Activated CD8-positive, alpha-beta memory T cell treated with anti-CD3 and anti-CD28 coated beads, Interleukin-2, amount 50 U/mL, for 4 hours (primary cell): ENCODE results near the gene KIF3C.
"Not testable (repeated sequence)": the region's sequence is repeated elsewhere in the genome, so short reads cannot be mapped to it uniquely, and the experiment has no call there.

Experiments used
- DNase-seq: peaks from one replicate; pipeline ENCODE4 v3.0.0-alpha.2; 2020

Gene KIF3C

GRCh38 chr2:25958611-25959010, 23.7 kb downstream of the KIF3C start:
- DNase-seq: not testable (repeated sequence)

GRCh38 chr2:25957743-25958142, 24.6 kb downstream of the KIF3C start:
- no peak for DNase-seq

GRCh38 chr2:25955869-25956535, 26.3 kb downstream of the KIF3C start:
- no peak for DNase-seq

GRCh38 chr2:25955036-25955435, 27.3 kb downstream of the KIF3C start:
- DNase-seq: no peak

GRCh38 chr2:25954199-25954752, 28.0 kb downstream of the KIF3C start:
- DNase-seq: no peak

- DNase-seq: peak; percentile 72
Measured at GRCh38 chr2:25951071-25951547, 31.2 kb downstream of the KIF3C start.

GRCh38 chr2:25948437-25948836, 33.9 kb downstream of the KIF3C start:
- no peak for DNase-seq

GRCh38 chr2:25941042-25941441, 41.3 kb downstream of the KIF3C start:
- no peak for DNase-seq

GRCh38 chr2:25939257-25939668, 43.0 kb downstream of the KIF3C start:
- DNase-seq: no peak

- DNase-seq: no peak
Measured at GRCh38 chr2:25938345-25938744, 44.0 kb downstream of the KIF3C start.

- no peak for DNase-seq
Measured at GRCh38 chr2:25936889-25937545, 45.3 kb downstream of the KIF3C start.

GRCh38 chr2:25933622-25934021, 48.7 kb downstream of the KIF3C start:
- no peak for DNase-seq

- no peak for DNase-seq
Measured at GRCh38 chr2:25929789-25930473, 52.4 kb downstream of the KIF3C start.

- no peak for DNase-seq
Measured at GRCh38 chr2:25928668-25929067, 53.6 kb downstream of the KIF3C start.

GRCh38 chr2:25926984-25927756, 55.1 kb downstream of the KIF3C start:
- DNase-seq: no peak

- DNase-seq: no peak
Measured at GRCh38 chr2:25922501-25922900, 59.8 kb downstream of the KIF3C start.

GRCh38 chr2:25920786-25921415, 61.4 kb downstream of the KIF3C start:
- DNase-seq: no peak

GRCh38 chr2:25920336-25920735, 62.0 kb downstream of the KIF3C start:
- no peak for DNase-seq

GRCh38 chr2:25917832-25918231, 64.5 kb downstream of the KIF3C start:
- no peak for DNase-seq

- not testable (repeated sequence) for DNase-seq
Measured at GRCh38 chr2:25917411-25917810, 64.9 kb downstream of the KIF3C start.

GRCh38 chr2:25915944-25916772, 66.1 kb downstream of the KIF3C start:
- DNase-seq: peak; percentile 30
